GM12892 (cell line): ENCODE data around the gene MYO1H.

Experiments
- POLR2A ChIP-seq: IDR thresholded peaks from 2 replicates; pipeline ENCODE4 v1.6.1; 2011; ENCODE audit warnings: low read depth, low read length, control low read depth
- TAF1 ChIP-seq: IDR thresholded peaks from 2 replicates; pipeline ENCODE4 v1.6.1; 2011; ENCODE audit warnings: low read depth, mild to moderate bottlenecking, control low read depth, low read length, borderline replicate concordance

DNA sequence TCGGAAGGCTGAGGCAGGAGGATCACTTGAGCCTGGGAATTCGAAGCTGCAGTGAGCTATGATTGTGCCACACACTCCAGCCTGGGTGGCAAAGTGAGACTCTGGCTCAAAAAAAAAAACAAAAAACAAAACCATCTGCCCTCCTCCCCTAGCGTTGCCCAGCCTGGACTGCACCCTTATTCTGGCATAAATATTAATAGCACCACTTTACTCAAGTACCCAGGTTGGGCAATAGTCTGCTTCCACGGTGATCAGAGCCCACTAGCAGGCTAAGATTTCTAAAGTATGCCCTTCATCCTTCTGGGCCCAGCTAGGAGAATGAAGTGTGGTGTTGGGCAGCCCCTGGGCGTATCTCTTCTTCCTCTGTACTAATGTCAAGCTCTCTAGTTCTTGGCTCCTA, 96.1 kb downstream of the MYO1H start:
- TF ChIP-seq POLR2A (no peak), TAF1 (no peak)
